Liver (tissue), 9 donors: ENCODE results near the gene MAN2C1. TPM values are rescaled to one million over a fixed set of nuclear protein-coding genes. Genes with fewer than 3 reads are reported as not detected.

Experiments
- DNase-seq: peaks from one replicate; pipeline ENCODE4 v3.0.0-alpha.2; 2017; ENCODE audit warnings: low spot score
- H3K27ac ChIP-seq, 2 donors: one replicate each; pipeline ENCODE4 v1.7.0; 2013; ENCODE audit warnings: inconsistent platforms in 2 of 2, low read length in 2 of 2, control low read depth in 1 of 2, low read depth in 1 of 2, mild to moderate bottlenecking in 1 of 2
- H3K27me3 ChIP-seq, 4 donors: one replicate each; pipeline versions ENCODE4 v1.6.1 to v1.7.0; 2013; ENCODE audit warnings: low read length in 3 of 4, inconsistent platforms in 1 of 4, mild to moderate bottlenecking in 1 of 4, moderate library complexity in 1 of 4; ENCODE audit not compliant: control insufficient read depth in 4 of 4, insufficient read depth in 4 of 4
- H3K36me3 ChIP-seq, 4 donors: one replicate each; pipeline versions ENCODE4 v1.6.1 to v1.7.0; 2013; ENCODE audit warnings: low read length in 3 of 4, mild to moderate bottlenecking in 3 of 4, low read depth in 1 of 4, moderate library complexity in 1 of 4; ENCODE audit not compliant: control insufficient read depth in 4 of 4, insufficient read depth in 3 of 4
- H3K4me1 ChIP-seq, 4 donors: one replicate each; pipeline versions ENCODE4 v1.6.1 to v1.7.0; 2013; ENCODE audit warnings: low read length in 3 of 4, mild to moderate bottlenecking in 3 of 4, moderate library complexity in 1 of 4; ENCODE audit not compliant: control insufficient read depth in 4 of 4, insufficient read depth in 4 of 4
- H3K4me3 ChIP-seq, 3 donors: one replicate each; pipeline versions ENCODE4 v1.6.1 to v1.7.0; 2013; ENCODE audit warnings: low read length in 3 of 3, control low read depth in 1 of 3, low read depth in 1 of 3, mild to moderate bottlenecking in 1 of 3
- H3K9ac ChIP-seq, 2 donors: one replicate each; pipeline ENCODE4 v1.7.0; 2013; ENCODE audit warnings: low read length in 2 of 2, mild to moderate bottlenecking in 2 of 2, moderate library complexity in 2 of 2, control low read depth in 1 of 2, low read depth in 1 of 2
- H3K9me3 ChIP-seq, 4 donors: one replicate each; pipeline versions ENCODE4 v1.6.1 to v1.7.0; 2013; ENCODE audit warnings: low read length in 3 of 4; ENCODE audit not compliant: control insufficient read depth in 4 of 4
- EGR1 ChIP-seq, 2 donors: IDR thresholded peaks; 2 replicates each; pipeline ENCODE4 v1.6.1; 2016 to 2018; ENCODE audit warnings: antibody characterized with exemption in 2 of 2, low read depth in 2 of 2
- FOXA1 ChIP-seq: IDR thresholded peaks from 2 replicates; pipeline ENCODE4 v1.6.1; 2016; ENCODE audit warnings: antibody characterized with exemption
- FOXA2 ChIP-seq: IDR thresholded peaks from 2 replicates; pipeline ENCODE4 v1.6.1; 2016; ENCODE audit warnings: antibody characterized with exemption
- HNF4A ChIP-seq, 2 donors: conservative IDR thresholded peaks; 2 replicates each; pipeline ENCODE4 v1.6.1; 2016; ENCODE audit warnings: antibody characterized with exemption in 2 of 2, mild to moderate bottlenecking in 2 of 2
- HNF4G ChIP-seq: IDR thresholded peaks from 2 replicates; pipeline ENCODE4 v1.6.1; 2016; ENCODE audit warnings: antibody characterized with exemption
- JUND ChIP-seq, 2 donors: IDR thresholded peaks; 2 replicates each; pipeline ENCODE4 v1.6.1; 2016; ENCODE audit warnings: antibody characterized with exemption in 2 of 2
- NR2F2 ChIP-seq: IDR thresholded peaks from 2 replicates; pipeline ENCODE4 v1.6.1; 2016; ENCODE audit warnings: antibody characterized with exemption
- RAD21 ChIP-seq, 2 donors: IDR thresholded peaks; 2 replicates each; pipeline ENCODE4 v1.6.1; 2016; ENCODE audit warnings: antibody characterized with exemption in 2 of 2, mild to moderate bottlenecking in 2 of 2
- RXRA ChIP-seq, 2 donors: IDR thresholded peaks; 2 replicates each; pipeline ENCODE4 v1.6.1; 2017 to 2018; ENCODE audit warnings: antibody characterized with exemption in 2 of 2, mild to moderate bottlenecking in 1 of 2
- SP1 ChIP-seq: IDR thresholded peaks from 2 replicates; pipeline ENCODE4 v1.6.1; 2018; ENCODE audit warnings: antibody characterized with exemption, mild to moderate bottlenecking
- TAF1 ChIP-seq: conservative IDR thresholded peaks from 2 replicates; pipeline ENCODE4 v1.6.1; 2016; ENCODE audit warnings: antibody characterized with exemption, mild to moderate bottlenecking
- WGBS: extraction: QIAGEN DNeasy Blood & Tissue Kit; methylation state at CpG from one replicate; pipeline ENCODE4 v1.1.7; 2013; 5-methylcytosine and 5-hydroxymethylcytosine counted together
- polyA plus RNA-seq, 2 donors: library from polyadenylated mRNA; stranded (reverse) in 1 of 2; unstranded in 1 of 2; fragments of 200-250 nt in 1 of 2; fragments of >200 nt in 1 of 2; fragmentation: Nextera tagmentation in 1 of 2; extraction: Ambion mirVana in 1 of 2; gene quantifications; one replicate each; pipeline versions ENCODE4 v1.2.1 to v1.2.3, GENCODE V29; 2013 to 2015
- total RNA-seq, 2 donors: library from RNA; depleted of rRNA; stranded (reverse); fragments of >200 nt; gene quantifications; one replicate each; pipeline ENCODE4 v1.2.3, GENCODE V29; 2014
- TF ChIP-seq, protein P1 (sequence below): IDR thresholded peaks from 2 replicates; pipeline ENCODE4 v1.6.1; 2016; ENCODE audit warnings: antibody characterized with exemption
- TF ChIP-seq, protein P2 (sequence below): fragments of 150-350 bp; IDR thresholded peaks from 2 replicates; pipeline ENCODE4 v1.5.1; 2017; ENCODE audit warnings: improper control_type of control experiment, low read depth, low read length; ENCODE audit not compliant: missing input control
- TF ChIP-seq, protein P3 (sequence below): IDR thresholded peaks from 2 replicates; pipeline ENCODE4 v1.6.1; 2016; ENCODE audit warnings: antibody characterized with exemption, mild to moderate bottlenecking
- TF ChIP-seq, protein P4 (sequence below): IDR thresholded peaks from 2 replicates; pipeline ENCODE4 v1.6.1; 2016; ENCODE audit warnings: antibody characterized with exemption
- donor health status: healthy.
- donor health status: healthy.
- donor health status: healthy.
- donor health status: healthy.
- donor health status: healthy.

The MAN2C1 gene
- total and polyA plus RNA-seq, 4 donors = 44.3 to 143 (median 59.6) TPM

- TF ChIP-seq JUND (IDR thresholded peaks at IDR 0.05) (no peak), HNF4A (conservative IDR thresholded peaks at IDR 0.05) (no peak), RAD21 (IDR thresholded peaks at IDR 0.05) (no peak), HNF4G (no peak), FOXA2 (no peak), TAF1 (no peak)
Observed at GRCh38 chr15:75327005-75327404, 41.4 kb downstream of the MAN2C1 start (continued).

- Histone ChIP-seq H3K4me3 (no peak overlapping the region), H3K9ac (no peak overlapping the region), H3K36me3 (no peaks in the 10 kb centered on the region), H3K4me1 (no peaks in the 10 kb centered on the region), H3K27ac (no peak overlapping the region), H3K27me3 (no peaks in the 10 kb centered on the region), H3K9me3 (no peaks in the 10 kb centered on the region)
- no peak for TF ChIP-seq NR2F2
- no peak for TF ChIP-seq JUND (IDR thresholded peaks at IDR 0.05)
- TF ChIP-seq, protein P1, sequence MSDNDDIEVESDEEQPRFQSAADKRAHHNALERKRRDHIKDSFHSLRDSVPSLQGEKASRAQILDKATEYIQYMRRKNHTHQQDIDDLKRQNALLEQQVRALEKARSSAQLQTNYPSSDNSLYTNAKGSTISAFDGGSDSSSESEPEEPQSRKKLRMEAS = no peak
- TF ChIP-seq, protein P2, sequence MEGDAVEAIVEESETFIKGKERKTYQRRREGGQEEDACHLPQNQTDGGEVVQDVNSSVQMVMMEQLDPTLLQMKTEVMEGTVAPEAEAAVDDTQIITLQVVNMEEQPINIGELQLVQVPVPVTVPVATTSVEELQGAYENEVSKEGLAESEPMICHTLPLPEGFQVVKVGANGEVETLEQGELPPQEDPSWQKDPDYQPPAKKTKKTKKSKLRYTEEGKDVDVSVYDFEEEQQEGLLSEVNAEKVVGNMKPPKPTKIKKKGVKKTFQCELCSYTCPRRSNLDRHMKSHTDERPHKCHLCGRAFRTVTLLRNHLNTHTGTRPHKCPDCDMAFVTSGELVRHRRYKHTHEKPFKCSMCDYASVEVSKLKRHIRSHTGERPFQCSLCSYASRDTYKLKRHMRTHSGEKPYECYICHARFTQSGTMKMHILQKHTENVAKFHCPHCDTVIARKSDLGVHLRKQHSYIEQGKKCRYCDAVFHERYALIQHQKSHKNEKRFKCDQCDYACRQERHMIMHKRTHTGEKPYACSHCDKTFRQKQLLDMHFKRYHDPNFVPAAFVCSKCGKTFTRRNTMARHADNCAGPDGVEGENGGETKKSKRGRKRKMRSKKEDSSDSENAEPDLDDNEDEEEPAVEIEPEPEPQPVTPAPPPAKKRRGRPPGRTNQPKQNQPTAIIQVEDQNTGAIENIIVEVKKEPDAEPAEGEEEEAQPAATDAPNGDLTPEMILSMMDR = no peak
- TF ChIP-seq, protein P3, sequence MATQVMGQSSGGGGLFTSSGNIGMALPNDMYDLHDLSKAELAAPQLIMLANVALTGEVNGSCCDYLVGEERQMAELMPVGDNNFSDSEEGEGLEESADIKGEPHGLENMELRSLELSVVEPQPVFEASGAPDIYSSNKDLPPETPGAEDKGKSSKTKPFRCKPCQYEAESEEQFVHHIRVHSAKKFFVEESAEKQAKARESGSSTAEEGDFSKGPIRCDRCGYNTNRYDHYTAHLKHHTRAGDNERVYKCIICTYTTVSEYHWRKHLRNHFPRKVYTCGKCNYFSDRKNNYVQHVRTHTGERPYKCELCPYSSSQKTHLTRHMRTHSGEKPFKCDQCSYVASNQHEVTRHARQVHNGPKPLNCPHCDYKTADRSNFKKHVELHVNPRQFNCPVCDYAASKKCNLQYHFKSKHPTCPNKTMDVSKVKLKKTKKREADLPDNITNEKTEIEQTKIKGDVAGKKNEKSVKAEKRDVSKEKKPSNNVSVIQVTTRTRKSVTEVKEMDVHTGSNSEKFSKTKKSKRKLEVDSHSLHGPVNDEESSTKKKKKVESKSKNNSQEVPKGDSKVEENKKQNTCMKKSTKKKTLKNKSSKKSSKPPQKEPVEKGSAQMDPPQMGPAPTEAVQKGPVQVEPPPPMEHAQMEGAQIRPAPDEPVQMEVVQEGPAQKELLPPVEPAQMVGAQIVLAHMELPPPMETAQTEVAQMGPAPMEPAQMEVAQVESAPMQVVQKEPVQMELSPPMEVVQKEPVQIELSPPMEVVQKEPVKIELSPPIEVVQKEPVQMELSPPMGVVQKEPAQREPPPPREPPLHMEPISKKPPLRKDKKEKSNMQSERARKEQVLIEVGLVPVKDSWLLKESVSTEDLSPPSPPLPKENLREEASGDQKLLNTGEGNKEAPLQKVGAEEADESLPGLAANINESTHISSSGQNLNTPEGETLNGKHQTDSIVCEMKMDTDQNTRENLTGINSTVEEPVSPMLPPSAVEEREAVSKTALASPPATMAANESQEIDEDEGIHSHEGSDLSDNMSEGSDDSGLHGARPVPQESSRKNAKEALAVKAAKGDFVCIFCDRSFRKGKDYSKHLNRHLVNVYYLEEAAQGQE = no peak
- no peak for TF ChIP-seq EGR1 (IDR thresholded peaks at IDR 0.05; ENCODE audit: low read depth in 2 of 2)
- no peak for TF ChIP-seq FOXA1
- TF ChIP-seq RAD21 (IDR thresholded peaks at IDR 0.05) = no peak
- no peak for TF ChIP-seq HNF4A (conservative IDR thresholded peaks at IDR 0.05)
- TF ChIP-seq, protein P4, sequence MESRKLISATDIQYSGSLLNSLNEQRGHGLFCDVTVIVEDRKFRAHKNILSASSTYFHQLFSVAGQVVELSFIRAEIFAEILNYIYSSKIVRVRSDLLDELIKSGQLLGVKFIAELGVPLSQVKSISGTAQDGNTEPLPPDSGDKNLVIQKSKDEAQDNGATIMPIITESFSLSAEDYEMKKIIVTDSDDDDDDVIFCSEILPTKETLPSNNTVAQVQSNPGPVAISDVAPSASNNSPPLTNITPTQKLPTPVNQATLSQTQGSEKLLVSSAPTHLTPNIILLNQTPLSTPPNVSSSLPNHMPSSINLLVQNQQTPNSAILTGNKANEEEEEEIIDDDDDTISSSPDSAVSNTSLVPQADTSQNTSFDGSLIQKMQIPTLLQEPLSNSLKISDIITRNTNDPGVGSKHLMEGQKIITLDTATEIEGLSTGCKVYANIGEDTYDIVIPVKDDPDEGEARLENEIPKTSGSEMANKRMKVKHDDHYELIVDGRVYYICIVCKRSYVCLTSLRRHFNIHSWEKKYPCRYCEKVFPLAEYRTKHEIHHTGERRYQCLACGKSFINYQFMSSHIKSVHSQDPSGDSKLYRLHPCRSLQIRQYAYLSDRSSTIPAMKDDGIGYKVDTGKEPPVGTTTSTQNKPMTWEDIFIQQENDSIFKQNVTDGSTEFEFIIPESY = no peak
- TF ChIP-seq TAF1 = no peak
- TF ChIP-seq HNF4G = no peak
- TF ChIP-seq RXRA (IDR thresholded peaks at IDR 0.05) = no peak
- no peak for TF ChIP-seq SP1
- WGBS = 93% methylated on average over 4 of the region's 4 CpGs
- DNase-seq = no peak
Observed at GRCh38 chr15:75325922-75326321, 42.5 kb downstream of the MAN2C1 start.
